NCI-H1048 (cell line): ENCODE measurements around the gene GABRG3.
"Not testable (repeated sequence)": the region's sequence is repeated elsewhere in the genome, so short reads cannot be mapped to it uniquely, and the experiment has no call there.

ENCODE experiments used
- DNase-seq: peaks from one replicate; lab custom pipeline; 2025; lab: John Stamatoyannopoulos, UW

Gene GABRG3

DNA sequence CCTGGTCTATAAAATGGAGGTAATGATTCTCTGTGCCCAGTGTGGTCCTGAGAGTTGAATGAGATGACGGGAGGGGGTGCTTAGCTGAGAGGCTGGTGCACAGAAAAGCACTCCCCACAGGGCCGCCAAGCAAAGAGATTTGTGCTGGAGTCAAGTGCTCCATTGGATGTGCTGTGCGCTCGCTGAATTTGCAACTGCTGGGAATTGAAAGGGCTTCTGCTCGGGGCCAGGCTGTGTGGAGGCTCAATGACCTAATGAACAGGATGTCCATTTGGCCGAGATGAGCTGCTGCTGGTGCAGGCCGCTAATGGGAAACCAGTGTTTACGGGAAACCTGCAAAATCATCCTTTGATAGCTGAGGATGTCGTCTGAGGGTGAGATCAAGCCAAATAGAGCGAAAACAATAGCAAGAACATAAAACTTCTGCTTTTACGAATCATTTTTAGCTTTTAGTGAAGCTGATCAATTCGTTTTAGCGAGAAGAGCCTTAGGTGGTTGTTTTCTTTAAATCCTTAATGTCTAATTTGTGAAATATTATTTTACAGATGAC is 211.7 kb downstream of the GABRG3 start:
- no peak for DNase-seq

DNA sequence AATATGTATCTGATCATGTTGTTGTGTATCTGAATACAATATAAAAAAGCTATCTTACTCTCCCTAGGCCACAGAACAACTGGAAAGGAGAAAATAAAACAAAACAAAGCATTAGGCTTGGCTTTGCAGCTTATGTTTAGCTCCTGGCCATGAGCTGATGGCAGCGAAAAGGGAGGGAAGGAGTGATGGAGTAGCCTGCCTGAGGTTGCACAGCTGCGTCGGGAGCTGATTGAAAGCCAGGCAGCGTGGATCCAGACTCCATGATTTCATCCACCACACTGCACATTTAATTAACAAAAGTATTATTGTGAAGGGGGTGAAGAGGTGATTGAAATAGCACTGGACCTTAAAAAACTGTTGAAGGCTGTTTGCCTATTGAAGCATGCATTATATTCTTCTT is 212.2 kb downstream of the GABRG3 start:
- DNase-seq = no peak

DNA sequence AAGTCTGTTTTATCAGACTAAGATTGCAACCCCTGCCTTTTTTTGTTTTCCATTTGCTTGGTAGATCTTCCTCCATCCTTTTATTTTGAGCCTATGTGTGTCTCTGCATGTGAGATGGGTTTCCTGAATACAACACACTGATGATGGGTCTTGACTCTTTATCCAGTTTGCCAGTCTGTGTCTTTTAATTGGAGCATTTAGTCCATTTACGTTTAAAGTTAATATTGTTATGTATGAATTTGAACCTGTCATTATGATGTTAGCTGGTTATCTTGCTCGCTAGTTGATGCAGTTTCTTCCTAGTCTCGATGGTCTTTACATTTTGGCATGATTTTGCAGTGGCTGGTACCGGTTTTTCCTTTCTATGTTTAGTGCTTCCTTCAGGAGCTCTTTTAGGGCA is 220.5 kb downstream of the GABRG3 start:
- DNase-seq = not testable (repeated sequence)

DNA sequence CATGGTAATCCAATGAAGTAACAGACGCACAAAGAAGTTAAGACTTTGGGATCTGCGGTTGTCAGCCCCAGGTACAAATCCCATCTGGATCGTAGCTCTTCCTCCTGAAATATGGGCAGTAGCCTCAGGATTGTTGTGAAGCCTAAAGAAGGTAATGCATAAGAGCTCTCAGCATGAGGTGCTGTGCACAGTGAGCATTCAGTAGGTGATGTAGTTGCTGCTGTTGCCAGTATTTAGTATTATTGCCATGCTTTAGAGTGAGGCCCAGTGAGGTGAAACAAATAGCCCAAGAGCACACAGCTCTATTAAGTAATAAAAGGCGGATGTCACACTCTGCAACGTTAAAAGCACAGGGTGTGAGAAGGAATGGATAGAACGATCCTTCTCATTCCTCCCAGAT is 225.7 kb downstream of the GABRG3 start:
- DNase-seq = no peak

DNA sequence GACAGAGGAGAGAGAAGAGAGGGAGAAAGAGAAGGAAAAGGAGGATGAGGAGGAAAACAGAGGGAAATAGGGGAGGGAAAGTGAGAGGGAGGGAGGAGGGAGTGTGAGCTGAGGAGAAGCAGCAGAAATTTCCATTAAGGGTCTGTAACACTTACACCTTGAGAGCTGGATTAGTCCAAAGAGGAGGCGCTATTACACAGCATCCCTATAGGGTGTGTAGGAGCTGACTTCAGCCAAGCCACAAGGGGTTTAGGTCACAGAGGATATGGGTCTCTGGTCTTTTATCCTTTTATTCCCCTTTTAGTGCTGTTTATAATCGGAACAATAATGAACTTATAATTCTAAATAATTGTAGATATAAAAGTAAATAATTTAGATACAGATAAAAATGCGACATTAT is 230.4 kb downstream of the GABRG3 start:
- no peak for DNase-seq

DNA sequence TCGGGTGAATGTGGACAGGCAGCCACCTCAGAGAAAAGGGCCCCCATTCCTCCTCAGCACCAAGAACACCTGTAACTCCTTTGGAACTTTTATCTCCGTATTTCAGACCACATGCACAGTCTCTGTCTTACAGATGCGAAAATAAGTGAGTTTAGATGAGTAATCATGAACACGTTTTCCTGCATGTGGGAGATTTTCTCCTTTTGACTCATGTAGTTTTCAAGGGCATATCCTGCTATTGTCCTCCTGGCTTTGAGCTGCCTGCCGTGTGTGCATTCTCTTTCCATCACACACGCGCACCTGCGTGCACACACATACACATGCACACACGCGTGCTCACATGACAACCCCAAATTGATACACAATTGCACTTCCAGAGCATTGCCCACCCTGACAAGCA is 239.2 kb downstream of the GABRG3 start:
- DNase-seq = no peak

DNA sequence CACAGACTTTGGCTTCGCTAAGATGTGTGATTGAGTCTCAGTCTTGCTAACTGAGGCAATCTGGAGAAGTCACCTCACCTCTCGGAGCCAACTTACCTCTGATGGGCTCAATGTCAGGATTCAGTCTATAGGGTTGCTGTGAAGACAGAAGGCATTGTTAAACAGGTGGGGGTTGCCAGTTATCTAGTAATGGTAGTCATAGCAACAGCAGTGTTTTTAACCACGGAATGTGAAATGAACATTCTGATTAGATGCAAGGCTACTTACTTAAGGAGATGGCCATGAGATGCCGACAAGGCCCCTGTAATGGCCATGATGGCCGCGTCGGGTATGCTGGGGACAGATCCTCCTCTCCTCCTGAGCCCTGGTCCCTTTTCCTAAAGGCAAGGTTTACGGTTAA is 243.1 kb downstream of the GABRG3 start:
- no peak for DNase-seq

DNA sequence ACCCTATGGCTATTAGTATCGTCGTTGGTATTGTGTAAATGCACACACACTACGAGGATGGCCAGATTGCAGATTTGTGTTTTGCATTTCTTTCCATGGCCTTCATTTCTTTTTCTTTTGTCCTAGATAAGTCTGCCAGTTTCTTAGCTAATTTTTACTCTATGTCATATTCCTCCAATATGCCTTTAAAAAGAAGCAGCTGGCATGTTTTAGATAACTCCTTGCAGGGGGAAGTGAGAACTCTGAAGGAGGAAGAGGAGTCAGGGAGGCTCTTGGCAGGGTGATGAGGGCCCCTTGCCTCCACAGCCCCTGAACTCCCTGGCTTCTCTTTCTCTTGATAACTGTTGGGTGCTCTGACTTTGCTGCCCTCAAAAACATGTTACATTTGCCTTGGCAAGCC is 244.0 kb downstream of the GABRG3 start:
- no peak for DNase-seq

DNA sequence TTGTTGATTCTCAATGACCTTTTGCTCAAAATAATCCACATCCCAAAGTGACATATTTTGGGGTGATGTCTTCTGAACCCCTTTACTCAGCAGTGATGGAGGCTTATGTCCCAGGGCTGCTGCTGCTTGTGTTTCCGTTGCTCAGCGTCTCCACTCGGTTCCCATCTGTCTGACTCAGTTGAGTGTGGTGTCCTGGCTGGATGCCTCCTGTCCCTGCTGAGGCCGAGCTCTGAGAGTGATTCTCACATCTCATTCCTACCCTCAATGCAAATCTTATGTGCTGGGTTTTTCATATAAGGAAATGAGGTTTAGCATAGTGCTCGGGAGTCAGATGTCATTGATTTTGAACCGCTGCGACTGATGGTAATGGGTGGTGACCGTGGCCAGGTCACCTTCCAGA is 247.4 kb downstream of the GABRG3 start:
- DNase-seq = no peak

DNA sequence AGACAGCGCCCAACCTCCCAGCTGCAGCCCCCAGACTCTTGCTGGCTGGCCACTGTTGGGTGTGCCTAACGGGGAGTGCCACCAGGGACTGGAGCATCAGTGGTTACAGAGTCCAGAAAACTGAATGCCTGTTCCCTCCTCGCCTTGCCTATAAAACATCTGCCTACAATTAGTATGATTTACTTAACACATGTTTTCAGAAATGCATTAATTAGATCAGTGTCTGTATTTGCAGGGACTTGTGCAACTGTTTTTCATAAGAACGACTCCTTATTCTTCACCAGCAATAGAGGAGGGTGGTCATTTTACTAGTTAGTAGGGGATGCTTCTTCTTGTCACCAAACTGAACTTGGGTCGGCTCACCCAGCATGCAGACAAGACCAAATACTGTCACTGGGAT is 248.7 kb downstream of the GABRG3 start:
- no peak for DNase-seq

DNA sequence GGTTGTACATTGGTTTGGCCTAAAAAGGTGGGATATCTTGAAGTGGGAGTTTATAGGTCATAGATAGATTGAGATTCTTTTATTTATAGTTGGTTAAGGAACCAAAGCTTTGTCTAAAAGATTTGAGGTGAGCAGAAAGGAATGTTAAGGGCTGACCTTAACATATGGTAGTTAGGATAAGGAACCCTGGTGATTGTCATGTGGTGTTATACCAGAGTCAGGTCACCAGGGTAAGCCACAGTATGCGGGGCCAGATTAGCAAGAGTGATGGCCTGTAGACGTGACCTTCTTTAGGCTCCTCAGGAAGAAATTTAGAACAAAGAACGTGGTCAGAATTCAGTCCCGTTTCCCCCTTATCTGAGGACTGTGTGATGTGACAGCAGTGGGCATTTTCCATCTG is 249.2 kb downstream of the GABRG3 start:
- no peak for DNase-seq

DNA sequence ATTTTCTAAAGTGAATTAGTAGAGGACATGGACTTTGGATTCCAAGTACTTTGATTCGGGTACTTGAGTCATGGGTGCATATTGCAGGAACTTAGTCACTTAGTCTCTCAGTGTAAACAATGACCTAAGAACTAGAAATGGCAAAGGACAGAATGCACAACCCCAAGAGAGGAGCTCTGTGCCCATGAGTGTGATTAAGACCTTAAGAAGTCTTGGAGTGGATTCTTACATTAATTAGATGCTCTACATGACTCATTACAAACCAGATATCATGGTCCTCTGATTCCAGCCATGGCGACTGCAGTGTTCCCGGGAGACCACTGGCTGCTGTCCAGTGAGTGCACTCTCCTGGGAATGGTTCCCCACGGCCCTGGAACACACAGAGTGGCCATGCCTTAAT is 251.5 kb downstream of the GABRG3 start:
- no peak for DNase-seq

DNA sequence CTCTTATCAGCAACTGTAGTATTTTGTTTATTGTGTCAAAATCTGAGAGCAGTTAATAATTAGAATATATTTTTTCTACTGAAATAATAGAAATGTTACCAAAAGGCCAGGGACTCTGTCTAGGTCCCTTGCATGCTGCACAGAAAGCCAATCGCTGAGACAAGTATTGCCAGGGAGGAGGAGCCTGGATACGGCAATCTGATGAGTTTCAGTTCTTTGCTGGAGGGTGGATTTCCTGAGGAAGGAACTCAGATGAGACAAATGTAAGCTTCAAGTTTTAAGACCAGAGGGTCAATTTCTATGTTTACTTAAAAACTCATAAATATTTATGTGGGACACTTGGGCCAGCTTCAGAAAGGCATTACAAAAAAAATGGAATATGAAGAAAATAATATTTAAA is 252.2 kb downstream of the GABRG3 start:
- no peak for DNase-seq

DNA sequence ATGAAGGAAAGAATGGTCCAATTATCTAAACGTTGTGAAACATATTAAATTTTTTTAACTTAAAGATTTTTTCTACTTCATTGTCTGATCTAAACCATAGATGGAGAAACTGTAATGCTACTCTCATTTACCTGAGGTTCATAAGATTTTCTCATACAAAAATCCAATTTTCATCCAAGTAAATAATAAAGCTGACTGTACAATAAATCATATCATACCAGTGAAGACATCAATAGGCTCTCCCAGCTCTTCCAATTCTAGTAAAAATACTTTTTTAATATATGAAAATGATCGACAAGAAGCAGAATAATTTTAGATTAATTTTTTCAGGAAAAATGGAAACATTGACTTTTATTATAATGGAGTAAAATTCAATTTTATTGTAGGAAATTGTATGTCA is 260.8 kb downstream of the GABRG3 start:
- no peak for DNase-seq

DNA sequence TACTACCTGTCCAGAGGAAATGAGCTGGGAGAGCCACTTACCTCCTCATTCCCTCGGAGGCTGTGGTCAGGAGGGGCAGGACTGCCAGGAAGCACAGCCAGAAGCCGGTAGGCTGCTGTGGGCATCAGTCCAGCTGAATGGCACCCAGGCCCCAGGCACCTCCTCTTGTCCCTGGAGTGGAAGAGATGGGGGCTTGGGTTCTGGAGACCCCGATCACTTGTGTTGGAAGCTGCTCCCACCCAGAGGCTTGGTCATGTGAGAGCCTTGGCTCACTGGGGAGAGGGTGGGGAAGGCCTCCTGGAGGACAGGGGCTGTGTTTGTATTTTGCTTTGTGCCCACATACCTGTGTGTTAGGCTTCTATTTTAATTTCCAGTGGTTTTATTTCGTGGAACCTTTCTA is 261.9 kb downstream of the GABRG3 start:
- DNase-seq = no peak

DNA sequence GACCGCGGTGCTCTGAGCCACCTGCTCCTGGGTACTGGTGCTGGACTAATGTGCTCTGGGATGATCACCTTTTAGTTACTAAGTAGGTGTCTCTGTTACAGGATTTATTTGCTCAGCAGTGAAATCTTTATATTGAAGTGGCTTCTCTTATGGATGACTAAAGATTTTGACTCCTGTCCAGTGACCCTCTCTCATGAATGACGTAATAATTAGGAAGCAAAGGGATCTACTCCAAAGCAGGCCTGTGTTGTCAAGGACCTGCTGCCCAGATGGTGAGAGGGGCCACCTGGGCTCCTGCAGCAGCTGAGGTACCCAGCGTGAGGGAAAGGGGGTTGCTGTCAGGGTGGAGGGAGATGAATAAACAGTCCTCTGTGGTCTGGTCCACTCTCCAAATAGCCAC is 263.6 kb downstream of the GABRG3 start:
- DNase-seq = no peak

DNA sequence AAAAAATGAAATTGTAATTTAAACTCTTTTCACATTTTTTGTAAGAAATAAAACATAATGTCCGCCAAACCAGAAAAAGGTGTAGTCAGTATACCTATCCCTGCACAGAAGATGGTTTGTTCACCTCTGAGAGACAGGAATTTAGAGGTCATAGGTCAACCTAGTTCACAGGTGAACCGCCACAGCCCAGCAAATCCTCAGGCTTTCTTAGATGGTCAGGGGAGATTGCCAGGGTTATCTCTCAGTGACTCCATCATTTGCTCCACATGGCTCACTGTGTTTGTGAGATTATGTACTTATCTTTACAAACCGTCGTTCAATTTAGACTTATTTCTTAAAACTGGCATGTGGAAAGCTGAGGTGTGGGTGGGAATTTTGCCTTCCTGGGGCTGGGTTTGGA is 264.2 kb downstream of the GABRG3 start:
- DNase-seq = no peak

DNA sequence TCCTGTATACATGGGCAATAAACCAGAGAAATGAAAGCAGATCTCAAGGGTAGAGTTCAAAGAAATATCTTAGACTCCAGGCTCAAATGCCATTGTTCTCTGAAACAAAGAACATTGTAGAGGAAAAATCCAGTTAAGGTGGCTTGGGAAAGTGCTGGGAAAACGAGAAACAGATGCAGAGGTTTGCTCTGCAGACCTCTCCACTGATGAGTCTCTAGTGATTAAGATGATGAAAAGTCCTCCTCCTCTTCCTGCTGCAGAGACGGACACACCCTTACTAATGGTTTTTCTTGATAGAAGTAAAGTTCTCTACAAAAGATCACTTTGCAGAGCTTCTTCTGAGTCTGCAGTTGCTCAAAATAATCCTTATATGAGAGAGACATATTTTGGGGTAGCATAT is 264.7 kb downstream of the GABRG3 start:
- DNase-seq = no peak

DNA sequence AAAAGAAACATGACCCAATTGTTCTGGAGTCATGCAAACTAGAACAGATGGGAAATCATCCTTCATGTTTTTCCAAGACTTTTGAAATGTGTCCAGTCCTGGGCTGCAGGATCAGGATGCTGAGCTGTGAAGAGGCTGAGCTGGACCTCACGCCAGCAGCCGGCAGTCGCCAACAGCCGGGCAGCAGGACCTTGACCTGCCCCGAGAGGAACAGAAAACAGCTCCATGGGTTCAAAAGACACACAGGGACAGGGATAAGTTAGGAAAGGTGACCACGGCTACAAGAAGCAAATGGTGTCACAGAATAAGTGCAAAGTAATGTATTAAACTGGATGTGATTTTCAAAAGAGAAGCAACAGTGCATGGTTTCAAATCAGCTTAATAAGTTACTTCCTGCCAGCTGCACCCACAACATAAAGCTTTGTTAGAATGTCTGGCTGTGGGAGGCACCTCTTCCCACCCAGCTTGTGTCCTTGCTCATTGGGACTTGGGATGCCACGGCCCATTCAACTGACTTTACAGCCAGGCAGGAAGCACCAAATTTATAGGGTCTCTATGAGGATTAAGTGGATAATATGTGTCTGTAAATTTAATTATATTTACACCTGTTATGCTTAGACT is 266.4 kb downstream of the GABRG3 start:
- no peak for DNase-seq

DNA sequence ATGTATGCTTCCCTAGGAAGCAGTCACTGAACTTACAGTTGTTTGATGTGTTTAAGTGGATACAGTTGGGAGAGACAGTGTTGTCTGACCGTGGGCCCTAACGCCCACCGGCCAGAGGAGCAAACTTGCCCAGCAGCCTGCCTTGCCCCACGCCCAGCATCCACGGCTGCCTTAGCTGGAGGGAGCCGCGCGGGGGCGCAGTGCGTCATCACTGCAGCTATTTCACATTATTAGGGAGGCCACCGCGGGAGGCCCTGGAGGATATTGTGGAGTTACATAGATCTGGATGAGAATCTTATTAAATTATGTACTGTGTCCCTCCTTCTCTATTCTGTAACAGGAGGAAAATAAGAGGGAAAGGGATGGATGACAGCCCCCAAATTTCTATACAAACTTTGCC is 267.2 kb downstream of the GABRG3 start:
- DNase-seq = no peak

DNA sequence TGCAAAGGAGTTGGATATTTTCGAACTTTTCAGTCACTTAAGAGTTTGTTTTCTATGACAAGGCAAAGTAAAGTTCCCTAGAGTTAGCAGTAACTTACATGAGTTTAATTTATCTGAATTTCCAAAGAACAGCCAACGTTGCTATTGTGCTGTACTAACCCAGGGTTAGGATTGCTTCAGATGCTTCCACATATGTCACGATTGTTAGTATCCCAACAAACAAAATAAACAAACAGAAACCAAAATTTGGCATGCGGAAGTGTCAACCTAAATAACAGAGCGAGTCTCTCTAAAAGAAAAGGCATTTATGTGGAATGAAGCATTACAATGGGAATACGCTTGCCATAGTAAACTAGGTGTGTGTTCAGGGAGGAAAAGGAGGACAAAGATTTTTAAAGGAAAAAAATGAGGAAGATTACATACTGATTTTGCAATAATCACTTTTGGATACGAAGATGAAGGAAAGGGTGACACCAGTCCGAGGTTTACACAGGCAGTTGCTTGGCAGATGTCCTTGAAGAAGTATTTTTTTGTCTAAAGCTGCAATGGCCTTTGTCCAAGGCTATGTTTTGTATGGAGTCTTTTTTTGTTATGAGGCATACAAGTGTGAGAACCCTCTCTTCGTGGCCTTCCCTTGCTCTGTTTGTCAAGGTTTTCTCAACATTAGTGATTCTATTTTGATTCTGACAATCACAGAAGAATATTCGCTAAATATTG is 267.9 kb downstream of the GABRG3 start:
- DNase-seq = no peak

DNA sequence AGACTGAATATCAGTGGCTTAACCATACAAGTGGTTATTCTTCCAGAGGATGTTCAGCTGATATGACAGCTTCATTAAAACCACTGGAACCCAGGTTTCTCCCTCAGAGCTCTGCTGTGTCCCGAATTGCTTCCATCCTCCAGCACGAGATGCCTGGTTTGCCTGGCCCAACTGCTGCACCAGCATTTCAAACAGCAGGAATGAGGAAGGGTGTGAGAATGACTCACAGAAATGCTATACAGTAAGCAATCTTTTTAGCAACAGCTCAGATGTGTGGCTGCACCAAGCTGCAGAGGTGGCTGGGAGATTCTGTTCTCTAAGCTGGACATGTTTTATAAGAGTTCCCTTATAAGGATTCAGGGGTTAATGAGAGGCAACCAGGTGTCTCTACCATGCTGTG is 271.0 kb downstream of the GABRG3 start:
- no peak for DNase-seq

DNA sequence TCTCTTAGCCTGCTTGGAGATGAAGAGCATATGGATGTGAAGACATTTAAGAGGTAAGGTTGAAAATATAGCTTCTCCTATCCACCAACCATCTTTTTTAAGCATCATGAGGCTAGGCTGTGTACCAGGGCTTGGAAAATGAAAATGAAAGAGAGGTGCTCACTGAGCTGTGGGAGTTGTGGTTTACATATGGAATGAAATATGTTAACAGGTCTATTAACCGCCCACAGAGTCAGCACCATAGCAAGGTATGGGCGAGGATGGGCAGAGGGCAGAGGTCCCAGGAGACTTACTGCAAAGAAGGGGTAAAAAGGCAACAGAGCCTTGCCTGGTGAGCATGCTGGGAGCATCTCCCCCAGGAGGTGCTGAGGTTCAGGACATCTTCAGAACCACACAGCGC is 273.1 kb downstream of the GABRG3 start:
- no peak for DNase-seq

DNA sequence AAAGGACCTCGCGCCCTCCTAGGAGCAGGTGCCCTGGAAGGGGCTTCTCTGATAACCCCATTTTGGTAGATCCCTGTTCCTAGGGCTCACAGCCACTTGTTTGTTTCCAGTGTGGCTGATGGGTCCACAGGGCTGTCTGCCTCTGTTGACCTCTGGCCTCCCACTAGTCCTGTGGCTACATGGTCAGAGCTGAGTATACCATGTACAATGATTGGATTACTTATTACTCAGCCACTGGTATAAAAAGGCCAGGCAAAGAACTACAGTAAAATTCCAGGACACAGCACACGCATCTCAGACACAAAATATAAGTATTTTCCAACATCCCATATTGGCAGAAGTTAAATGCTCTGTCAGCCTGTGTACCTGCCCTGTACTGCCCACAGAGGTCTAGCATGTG is 277.3 kb downstream of the GABRG3 start:
- DNase-seq = no peak
